Effector memory CD4-positive, alpha-beta T cell (primary cell): Measurements from ENCODE around the gene MIA3.
"Not testable (repeated sequence)": the region's sequence is repeated elsewhere in the genome, so short reads cannot be mapped to it uniquely, and the experiment has no call there.

Source experiments
- DNase-seq, 3 donors: peaks; one replicate each; pipeline ENCODE4 v3.0.0-alpha.2; 2020
- H3K27ac ChIP-seq: 2 replicates; pipeline ENCODE4 v1.7.0; 2013; ENCODE audit warnings: mild to moderate bottlenecking, low read length, moderate library complexity; ENCODE audit not compliant: insufficient read depth, poor library complexity, severe bottlenecking
- H3K27me3 ChIP-seq: replicated peaks from 2 replicates; pipeline ENCODE4 v1.7.0; 2013; ENCODE audit warnings: mild to moderate bottlenecking, low read length; ENCODE audit not compliant: insufficient read depth, control insufficient read depth, poor library complexity, severe bottlenecking
- H3K36me3 ChIP-seq: 2 replicates; pipeline ENCODE4 v1.7.0; 2013; ENCODE audit warnings: mild to moderate bottlenecking, low read length, moderate library complexity; ENCODE audit not compliant: control insufficient read depth, insufficient read depth
- H3K4me1 ChIP-seq: 2 replicates; pipeline ENCODE4 v1.7.0; 2013; ENCODE audit warnings: low read length, mild to moderate bottlenecking; ENCODE audit not compliant: control insufficient read depth, insufficient read depth, poor library complexity, severe bottlenecking
- H3K4me3 ChIP-seq: 2 replicates; pipeline ENCODE4 v1.7.0; 2013; ENCODE audit warnings: low read length, low read depth, mild to moderate bottlenecking; ENCODE audit not compliant: insufficient read depth, poor library complexity, severe bottlenecking
- H3K9me3 ChIP-seq: 2 replicates; pipeline ENCODE4 v1.7.0; 2013; ENCODE audit warnings: mild to moderate bottlenecking, low read length, moderate library complexity; ENCODE audit not compliant: control insufficient read depth

The MIA3 gene

GRCh38 chr1:222592171-222592570, 25.7 kb upstream of the MIA3 start:
- DNase-seq = no peak
- H3K4me3 ChIP-seq = no peak overlapping the region
- no peaks in the 10 kb centered on the region for H3K9me3 ChIP-seq
- peaks cover 10% of the 10 kb centered on the region for H3K4me1 ChIP-seq
- no peaks in the 10 kb centered on the region for H3K36me3 ChIP-seq
- no peak overlapping the region for H3K27ac ChIP-seq
- H3K27me3 ChIP-seq = no peaks in the 10 kb centered on the region

- H3K27ac ChIP-seq = no peak overlapping the region
- no peak for DNase-seq
- H3K4me1 ChIP-seq = peaks cover 5% of the 10 kb centered on the region
- H3K4me3 ChIP-seq = no peak overlapping the region
- no peaks in the 10 kb centered on the region for H3K27me3 ChIP-seq
- H3K36me3 ChIP-seq = no peaks in the 10 kb centered on the region
- H3K9me3 ChIP-seq = no peaks in the 10 kb centered on the region
Observed at GRCh38 chr1:222594789-222595188, 23.1 kb upstream of the MIA3 start.

GRCh38 chr1:222596696-222597095, 21.2 kb upstream of the MIA3 start:
- Histone ChIP-seq H3K4me3 (no peak overlapping the region), H3K27me3 (no peaks in the 10 kb centered on the region), H3K36me3 (no peaks in the 10 kb centered on the region), H3K27ac (no peak overlapping the region), H3K9me3 (no peaks in the 10 kb centered on the region), H3K4me1 (no peaks in the 10 kb centered on the region)
- no peak for DNase-seq

GRCh38 chr1:222600281-222600680, 17.6 kb upstream of the MIA3 start:
- Histone ChIP-seq H3K9me3 (no peaks in the 10 kb centered on the region), H3K36me3 (no peaks in the 10 kb centered on the region), H3K4me3 (no peak overlapping the region), H3K4me1 (no peaks in the 10 kb centered on the region), H3K27ac (no peak overlapping the region), H3K27me3 (no peaks in the 10 kb centered on the region)
- DNase-seq = no peak

- H3K27ac ChIP-seq = no peak overlapping the region
- H3K36me3 ChIP-seq = no peaks in the 10 kb centered on the region
Observed at GRCh38 chr1:222601257-222601656, 16.6 kb upstream of the MIA3 start.

GRCh38 chr1:222606757-222607156, 11.1 kb upstream of the MIA3 start:
- Histone ChIP-seq H3K27ac (no peak overlapping the region), H3K27me3 (no peaks in the 10 kb centered on the region), H3K4me3 (no peak overlapping the region), H3K36me3 (no peaks in the 10 kb centered on the region), H3K9me3 (no peaks in the 10 kb centered on the region), H3K4me1 (no peaks in the 10 kb centered on the region)
- DNase-seq = no peak

More at GRCh38 chr1:222601257-222601656, 16.6 kb upstream of the MIA3 start:
- Histone ChIP-seq H3K27me3 (no peaks in the 10 kb centered on the region), H3K4me1 (no peaks in the 10 kb centered on the region), H3K4me3 (no peak overlapping the region), H3K9me3 (no peaks in the 10 kb centered on the region)
- DNase-seq = no peak

- not testable (repeated sequence) for DNase-seq, H3K9me3 ChIP-seq, H3K4me1 ChIP-seq, H3K27ac ChIP-seq, H3K4me3 ChIP-seq, H3K27me3 ChIP-seq, H3K36me3 ChIP-seq
Observed at GRCh38 chr1:222609111-222609510, 8.8 kb upstream of the MIA3 start.

GRCh38 chr1:222610728-222611127, 7.2 kb upstream of the MIA3 start:
- Histone ChIP-seq H3K4me3 (no peak overlapping the region), H3K27ac (no peak overlapping the region), H3K9me3 (no peaks in the 10 kb centered on the region), H3K27me3 (no peaks in the 10 kb centered on the region), H3K36me3 (no peaks in the 10 kb centered on the region), H3K4me1 (no peaks in the 10 kb centered on the region)
- DNase-seq = no peak

- Histone ChIP-seq H3K4me1 (no peaks in the 10 kb centered on the region), H3K9me3 (no peaks in the 10 kb centered on the region), H3K36me3 (no peaks in the 10 kb centered on the region), H3K27me3 (no peaks in the 10 kb centered on the region), H3K4me3 (no peak overlapping the region), H3K27ac (no peak overlapping the region)
- no peak for DNase-seq
Observed at GRCh38 chr1:222613627-222614026, 4.3 kb upstream of the MIA3 start.

GRCh38 chr1:222616525-222616924, 1.4 kb upstream of the MIA3 start:
- no peak overlapping the region for H3K27ac ChIP-seq
- H3K27me3 ChIP-seq = no peaks in the 10 kb centered on the region
- no peak for DNase-seq
- no peak overlapping the region for H3K4me3 ChIP-seq
- no peaks in the 10 kb centered on the region for H3K9me3 ChIP-seq
- no peaks in the 10 kb centered on the region for H3K36me3 ChIP-seq
- H3K4me1 ChIP-seq = peaks cover 5% of the 10 kb centered on the region
